Keratinocyte (primary cell): ENCODE data around the gene SH3RF1. TPM values are rescaled to one million over a fixed set of nuclear protein-coding genes. Genes with fewer than 3 reads are reported as not detected.

ENCODE experiments used
- DNase-seq: peaks from one replicate; pipeline ENCODE4 v3.0.0-alpha.2; 2011; ENCODE audit warnings: low read depth, missing footprints, low spot score
- FAIRE-seq: peaks from 2 replicates; lab custom pipeline; 2011; peaks lifted over from hg19 to GRCh38; lab: Jason Lieb, UNC
- H2AFZ ChIP-seq: 2 replicates; pipeline ENCODE4 v1.6.0; 2012; ENCODE audit warnings: low read length, control low read depth, inconsistent platforms; ENCODE audit not compliant: control insufficient read depth
- H3K27ac ChIP-seq: 2 replicates; pipeline ENCODE4 v1.5.1; 2011; ENCODE audit warnings: low read length; ENCODE audit not compliant: control insufficient read depth, insufficient read depth
- H3K27me3 ChIP-seq: 3 replicates; pipeline ENCODE4 v1.6.0; 2011; ENCODE audit warnings: low read length; ENCODE audit not compliant: control insufficient read depth, insufficient read depth; ENCODE audit errors: extremely low read depth
- H3K36me3 ChIP-seq, 2 experiments: 2 replicates in 1 of 2; 3 replicates in 1 of 2; pipeline ENCODE4 v1.5.1; 2011; ENCODE audit warnings: low read length in 2 of 2, mild to moderate bottlenecking in 1 of 2; ENCODE audit not compliant: control insufficient read depth in 2 of 2, insufficient read depth in 2 of 2; ENCODE audit errors: extremely low read depth in 1 of 2
- H3K4me1 ChIP-seq: 3 replicates; pipeline ENCODE4 v1.5.1; 2011; ENCODE audit warnings: low read length; ENCODE audit not compliant: control insufficient read depth, insufficient read depth; ENCODE audit errors: extremely low read depth
- H3K4me2 ChIP-seq: 3 replicates; pipeline ENCODE4 v1.6.0; 2011; ENCODE audit warnings: low read depth, low read length; ENCODE audit not compliant: control insufficient read depth, insufficient read depth; ENCODE audit errors: extremely low read depth
- H3K4me3 ChIP-seq, 3 experiments: fragments of 200-600 bp in 1 of 3; sonication (generic) in 1 of 3; 2 replicates in 2 of 3; 3 replicates in 1 of 3; pipeline ENCODE4 v1.5.1; 2011 to 2016; ENCODE audit warnings: low read length in 3 of 3, mild to moderate bottlenecking in 3 of 3, control low read depth in 2 of 3, inconsistent platforms in 1 of 3, low read depth in 1 of 3, mixed read lengths in 1 of 3, mixed run types in 1 of 3, moderate library complexity in 1 of 3; ENCODE audit not compliant: control insufficient read depth in 2 of 3, insufficient read depth in 2 of 3; ENCODE audit errors: extremely low read depth in 1 of 3
- H3K79me2 ChIP-seq: 2 replicates; pipeline ENCODE4 v1.6.0; 2012; ENCODE audit warnings: low read length; ENCODE audit not compliant: control insufficient read depth, insufficient read depth
- H3K9ac ChIP-seq: 3 replicates; pipeline ENCODE4 v1.6.0; 2011; ENCODE audit warnings: low read length; ENCODE audit not compliant: control insufficient read depth, insufficient read depth; ENCODE audit errors: extremely low read depth
- H3K9me1 ChIP-seq: 3 replicates; pipeline ENCODE4 v1.6.0; 2011; ENCODE audit warnings: low read length; ENCODE audit not compliant: control insufficient read depth, insufficient read depth; ENCODE audit errors: extremely low read depth
- H3K9me3 ChIP-seq: 2 replicates; pipeline ENCODE4 v1.5.1; 2012; ENCODE audit warnings: low read depth, low read length; ENCODE audit not compliant: control insufficient read depth
- H4K20me1 ChIP-seq: 3 replicates; pipeline ENCODE4 v1.6.0; 2011; ENCODE audit warnings: low read length; ENCODE audit not compliant: control insufficient read depth, insufficient read depth; ENCODE audit errors: extremely low read depth
- CTCF ChIP-seq, 3 experiments: IDR thresholded peaks in 1 of 3; conservative IDR thresholded peaks in 1 of 3; optimal IDR thresholded peaks in 1 of 3; 2 replicates in 2 of 3; 3 replicates in 1 of 3; pipeline versions ENCODE3 to v1.5.1; 2011; ENCODE audit warnings: low read length in 3 of 3, mild to moderate bottlenecking in 3 of 3, moderate library complexity in 2 of 3, control low read depth in 1 of 3, inconsistent platforms in 1 of 3; ENCODE audit not compliant: insufficient read depth in 2 of 3; ENCODE audit errors: extremely low read depth in 1 of 3
- EZH2 ChIP-seq: IDR thresholded peaks from one replicate; pipeline ENCODE4 v1.6.1; 2012; ENCODE audit warnings: inconsistent platforms, mild to moderate bottlenecking, low read length, moderate library complexity
- dilution Hi-C: fragments of 300-500 bp; cut with MboI; formaldehyde crosslinking; loops from one replicate; pipeline ENCODE4 v1.7.0; 2020; ENCODE audit warnings: low sequenced_read_pairs; ENCODE audit not compliant: extremely low pct_ligation_motif_present
- polyA plus RNA-seq, 5 experiments: library from polyadenylated mRNA; depleted of rRNA in 3 of 5; stranded (reverse) in 3 of 5; stranded (forward) in 1 of 5; unstranded in 1 of 5; fragments of >200 nt; gene quantifications; 1 replicate in 1 of 5; 2 replicates in 3 of 5; 3 replicates in 1 of 5; pipeline versions ENCODE4 v1.2.1 to v1.2.3, GENCODE V29; 2011 to 2012; ENCODE audit warnings: missing spikeins in 2 of 5, low read depth in 1 of 5, low replicate concordance in 1 of 5

Gene SH3RF1
- polyA plus RNA-seq, 1 donor (not counting 4 experiments of a cell fraction or from before 2014, with no cell fraction given), result 9.5 TPM

- no peaks in the 10 kb centered on the region for H3K9me1 ChIP-seq
- no peak overlapping the region for H3K4me3 ChIP-seq
- TF ChIP-seq CTCF (optimal IDR thresholded peaks at IDR 0.05 in 1 of 3, IDR thresholded peaks at IDR 0.05 in 1 of 3, conservative IDR thresholded peaks at IDR 0.05 in 1 of 3; ENCODE audit: extremely low read depth in 1 of 3, insufficient read depth in 2 of 3, low read length in 3 of 3) (no peak), EZH2 (no peak)
- dilution Hi-C loops, result no loop called here
- no peaks in the 10 kb centered on the region for H3K9me3 ChIP-seq
- H3K4me1 ChIP-seq, result peaks cover 11% of the 10 kb centered on the region
- H4K20me1 ChIP-seq, result no peaks in the 10 kb centered on the region
- no peak overlapping the region for H3K9ac ChIP-seq
- FAIRE-seq (no peak), DNase-seq (no peak)
- no peak overlapping the region for H2AFZ ChIP-seq
- no peak overlapping the region for H3K27ac ChIP-seq
- no peak overlapping the region for H3K4me2 ChIP-seq
- H3K79me2 ChIP-seq, result peaks cover 15% of the 10 kb centered on the region
- no peaks in the 10 kb centered on the region for H3K36me3 ChIP-seq
- no peaks in the 10 kb centered on the region for H3K27me3 ChIP-seq
Observed at GRCh38 chr4:169274033-169274432, 3.3 kb upstream of the SH3RF1 start.

- Histone ChIP-seq H3K4me2 (peak overlapping the region; percentile 83), H3K9me1 (no peaks in the 10 kb centered on the region), H2AFZ (no peak overlapping the region), H3K9ac (no peak overlapping the region), H3K4me1 (peaks cover 17% of the 10 kb centered on the region), H3K9me3 (no peaks in the 10 kb centered on the region), H4K20me1 (no peaks in the 10 kb centered on the region), H3K27ac (no peak overlapping the region), H3K79me2 (peaks cover 31% of the 10 kb centered on the region), H3K27me3 (no peaks in the 10 kb centered on the region), H3K36me3 (peaks cover 0 to 4% of the 10 kb centered on the region in 2 experiments), H3K4me3 (no peak overlapping the region)
- DNase-seq, result no peak
- peak; percentile 46 for FAIRE-seq
- TF ChIP-seq EZH2, result no peak
- TF ChIP-seq CTCF (optimal IDR thresholded peaks at IDR 0.05 in 1 of 3, IDR thresholded peaks at IDR 0.05 in 1 of 3, conservative IDR thresholded peaks at IDR 0.05 in 1 of 3; ENCODE audit: extremely low read depth in 1 of 3, insufficient read depth in 2 of 3, low read length in 3 of 3), result no peak
- dilution Hi-C loops, result no loop called here
Observed at GRCh38 chr4:169272265-169272886, 1.6 kb upstream of the SH3RF1 start.
